Measurements from ENCODE around the gene FAM149B1.

- TF ChIP-seq CTCF (IDR thresholded peaks at IDR 0.05 in 4 of 5, conservative IDR thresholded peaks at IDR 0.05 in 1 of 5) (no peak), POLR2A (IDR thresholded peaks at IDR 0.05) (no peak)
Measured at GRCh38 chr10:73134727-73135126, 33.2 kb upstream of the FAM149B1 start.

Measured in gastrocnemius medialis (tissue), 4 donors.